Kasumi-1 (cell line): ENCODE results near the gene VCL.
"Not testable (repeated sequence)": the region's sequence is repeated elsewhere in the genome, so short reads cannot be mapped to it uniquely, and the experiment has no call there.

ENCODE experiments used
- DNase-seq, 2 experiments: peaks; one replicate each; lab custom pipeline; 2025; lab: John Stamatoyannopoulos, UW

Gene VCL

GRCh38 chr10:74039561-74040145 lies 41.7 kb downstream of the VCL start:
- peak; percentile 79 to 90 for DNase-seq

- peak; percentile 51 to 78 for DNase-seq
Observed at GRCh38 chr10:74040200-74041126, 42.5 kb downstream of the VCL start.

- DNase-seq = no peak
Observed at GRCh38 chr10:74044419-74044818, 46.5 kb downstream of the VCL start.

- DNase-seq = peak; percentile 23 to 41
Observed at GRCh38 chr10:74047304-74047703, 49.4 kb downstream of the VCL start.

GRCh38 chr10:74047871-74048270 lies 50.0 kb downstream of the VCL start:
- peak; percentile 73 to 78 for DNase-seq

- no peak for DNase-seq
Observed at GRCh38 chr10:74048433-74048832, 50.5 kb downstream of the VCL start.

GRCh38 chr10:74049955-74050354 lies 52.0 kb downstream of the VCL start:
- DNase-seq = no peak

- DNase-seq = no peak
Observed at GRCh38 chr10:74050653-74051052, 52.7 kb downstream of the VCL start.

- DNase-seq = no peak
Observed at GRCh38 chr10:74051736-74052342, 53.9 kb downstream of the VCL start.

- DNase-seq = no peak
Observed at GRCh38 chr10:74052994-74053393, 55.1 kb downstream of the VCL start.

GRCh38 chr10:74055383-74056049 lies 57.6 kb downstream of the VCL start:
- peak in 1 of 2 experiments; percentile 16 for DNase-seq

- no peak for DNase-seq
Observed at GRCh38 chr10:74056050-74056818, 58.3 kb downstream of the VCL start.

- peak; percentile 68 to 69 for DNase-seq
Observed at GRCh38 chr10:74058071-74058470, 60.2 kb downstream of the VCL start.

- peak; percentile 60 to 64 for DNase-seq
Observed at GRCh38 chr10:74058658-74059057, 60.7 kb downstream of the VCL start.

GRCh38 chr10:74061104-74061503 lies 63.2 kb downstream of the VCL start:
- DNase-seq = no peak

GRCh38 chr10:74061978-74062377 lies 64.1 kb downstream of the VCL start:
- DNase-seq = not testable (repeated sequence)

GRCh38 chr10:74063256-74063655 lies 65.3 kb downstream of the VCL start:
- no peak for DNase-seq

- DNase-seq = no peak
Observed at GRCh38 chr10:74067373-74068352, 69.7 kb downstream of the VCL start.

GRCh38 chr10:74071157-74071556 lies 73.2 kb downstream of the VCL start:
- DNase-seq = no peak

GRCh38 chr10:74072503-74072902 lies 74.6 kb downstream of the VCL start:
- no peak for DNase-seq
